ENCODE results near the gene MGME1. TPM values are rescaled to one million over a fixed set of nuclear protein-coding genes. Genes with fewer than 3 reads are reported as not detected.

The MGME1 gene
- total and polyA plus RNA-seq, 2 of the 13 experiments (the other 11 are each of a cell fraction or from before 2014, with no cell fraction given): 36.7 to 66.6 TPM

DNA sequence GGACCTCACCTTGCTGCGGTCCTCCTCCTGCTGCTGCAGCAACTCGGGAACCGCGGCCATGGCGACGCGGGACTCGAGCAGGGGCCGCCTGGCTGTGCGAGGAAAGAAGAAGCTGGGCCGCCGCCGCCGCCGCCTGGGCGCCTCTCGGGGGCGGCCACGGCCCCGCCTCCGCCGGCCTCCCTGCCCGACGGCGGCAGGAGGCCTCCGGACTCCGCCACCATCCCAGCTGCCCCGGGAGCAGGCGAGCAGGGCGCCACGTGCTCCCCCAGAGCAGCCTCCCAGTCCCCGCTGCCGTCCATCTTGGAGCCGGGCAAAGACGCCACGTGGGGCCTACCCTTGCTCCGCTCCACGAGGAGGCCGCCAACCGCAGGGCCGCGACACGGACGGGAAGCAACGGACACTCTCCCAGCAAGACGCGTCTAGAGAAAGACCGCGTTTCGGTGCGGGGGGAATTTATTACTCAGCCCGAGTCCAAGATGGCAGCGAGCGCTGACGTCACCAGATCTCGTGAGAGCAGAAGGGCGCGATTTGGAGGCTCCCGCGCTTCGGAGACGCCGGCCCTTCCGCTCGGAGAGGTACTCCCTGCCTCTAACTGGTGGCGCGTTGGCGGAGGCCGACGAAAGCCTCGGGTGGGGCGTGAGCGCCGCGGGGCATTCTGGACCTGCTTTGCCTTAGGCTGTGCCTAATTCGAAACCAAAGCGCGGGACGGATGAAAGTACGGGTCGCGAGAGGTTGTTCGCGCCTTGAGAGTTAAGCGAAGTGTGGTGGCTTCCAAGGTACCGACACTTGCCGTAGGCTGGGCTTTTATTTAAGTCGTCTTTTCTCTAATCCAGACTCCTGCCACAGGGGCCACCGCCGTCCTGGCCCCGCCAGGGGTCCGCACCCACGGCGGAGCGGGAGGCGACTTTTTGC is at the start of gene MGME1, which contains the start of gene SNX5 (continued):
- TF ChIP-seq WIZ (CRISPR knock-in tag; IDR thresholded peaks at IDR 0.05) (peak; percentile 98), TCF7L2 (IDR thresholded peaks at IDR 0.05; ENCODE audit: low read depth, low read length) (no peak), FOXM1 (CRISPR knock-in tag; IDR thresholded peaks at IDR 0.05) (peak; percentile 97), MAFK (conservative IDR thresholded peaks at IDR 0.05 in 1 of 2, IDR thresholded peaks at IDR 0.05 in 1 of 2; ENCODE audit: low read length in 2 of 2) (peak; percentile 11 to 70; a peak in 3 of 4 replicates), SOX5 (CRISPR knock-in tag; IDR thresholded peaks at IDR 0.05; ENCODE audit: borderline replicate concordance) (peak; percentile 78), REXO4 (CRISPR knock-in tag; IDR thresholded peaks at IDR 0.05; ENCODE audit: borderline replicate concordance) (peak; percentile 76), ETV5 (CRISPR knock-in tag; IDR thresholded peaks at IDR 0.05; ENCODE audit: borderline replicate concordance) (peak; percentile 97), ZNF614 (CRISPR knock-in tag; IDR thresholded peaks at IDR 0.05; ENCODE audit: borderline replicate concordance) (peak; percentile 76; the same call in 1 of the 2 replicates), CBFB (CRISPR knock-in tag; IDR thresholded peaks at IDR 0.05) (peak; percentile 98), AGO1 (IDR thresholded peaks at IDR 0.05; ENCODE audit: low read depth, low read length, poor library complexity, severe bottlenecking) (peak; percentile 91), CEBPG (CRISPR knock-in tag; IDR thresholded peaks at IDR 0.05) (peak; percentile 64), MYC (CRISPR knock-in tag; IDR thresholded peaks at IDR 0.05; ENCODE audit: borderline replicate concordance) (peak; percentile 100)
- TF ChIP-seq, protein P1, sequence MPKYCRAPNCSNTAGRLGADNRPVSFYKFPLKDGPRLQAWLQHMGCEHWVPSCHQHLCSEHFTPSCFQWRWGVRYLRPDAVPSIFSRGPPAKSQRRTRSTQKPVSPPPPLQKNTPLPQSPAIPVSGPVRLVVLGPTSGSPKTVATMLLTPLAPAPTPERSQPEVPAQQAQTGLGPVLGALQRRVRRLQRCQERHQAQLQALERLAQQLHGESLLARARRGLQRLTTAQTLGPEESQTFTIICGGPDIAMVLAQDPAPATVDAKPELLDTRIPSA (CRISPR knock-in tag; IDR thresholded peaks at IDR 0.05; ENCODE audit: borderline replicate concordance): no peak
- TF ChIP-seq, protein P2, sequence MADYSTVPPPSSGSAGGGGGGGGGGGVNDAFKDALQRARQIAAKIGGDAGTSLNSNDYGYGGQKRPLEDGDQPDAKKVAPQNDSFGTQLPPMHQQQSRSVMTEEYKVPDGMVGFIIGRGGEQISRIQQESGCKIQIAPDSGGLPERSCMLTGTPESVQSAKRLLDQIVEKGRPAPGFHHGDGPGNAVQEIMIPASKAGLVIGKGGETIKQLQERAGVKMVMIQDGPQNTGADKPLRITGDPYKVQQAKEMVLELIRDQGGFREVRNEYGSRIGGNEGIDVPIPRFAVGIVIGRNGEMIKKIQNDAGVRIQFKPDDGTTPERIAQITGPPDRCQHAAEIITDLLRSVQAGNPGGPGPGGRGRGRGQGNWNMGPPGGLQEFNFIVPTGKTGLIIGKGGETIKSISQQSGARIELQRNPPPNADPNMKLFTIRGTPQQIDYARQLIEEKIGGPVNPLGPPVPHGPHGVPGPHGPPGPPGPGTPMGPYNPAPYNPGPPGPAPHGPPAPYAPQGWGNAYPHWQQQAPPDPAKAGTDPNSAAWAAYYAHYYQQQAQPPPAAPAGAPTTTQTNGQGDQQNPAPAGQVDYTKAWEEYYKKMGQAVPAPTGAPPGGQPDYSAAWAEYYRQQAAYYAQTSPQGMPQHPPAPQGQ (CRISPR knock-in tag; IDR thresholded peaks at IDR 0.05; ENCODE audit: borderline replicate concordance): peak; percentile 64; the same call in 1 of the 2 replicates
- TF ChIP-seq, protein P3, sequence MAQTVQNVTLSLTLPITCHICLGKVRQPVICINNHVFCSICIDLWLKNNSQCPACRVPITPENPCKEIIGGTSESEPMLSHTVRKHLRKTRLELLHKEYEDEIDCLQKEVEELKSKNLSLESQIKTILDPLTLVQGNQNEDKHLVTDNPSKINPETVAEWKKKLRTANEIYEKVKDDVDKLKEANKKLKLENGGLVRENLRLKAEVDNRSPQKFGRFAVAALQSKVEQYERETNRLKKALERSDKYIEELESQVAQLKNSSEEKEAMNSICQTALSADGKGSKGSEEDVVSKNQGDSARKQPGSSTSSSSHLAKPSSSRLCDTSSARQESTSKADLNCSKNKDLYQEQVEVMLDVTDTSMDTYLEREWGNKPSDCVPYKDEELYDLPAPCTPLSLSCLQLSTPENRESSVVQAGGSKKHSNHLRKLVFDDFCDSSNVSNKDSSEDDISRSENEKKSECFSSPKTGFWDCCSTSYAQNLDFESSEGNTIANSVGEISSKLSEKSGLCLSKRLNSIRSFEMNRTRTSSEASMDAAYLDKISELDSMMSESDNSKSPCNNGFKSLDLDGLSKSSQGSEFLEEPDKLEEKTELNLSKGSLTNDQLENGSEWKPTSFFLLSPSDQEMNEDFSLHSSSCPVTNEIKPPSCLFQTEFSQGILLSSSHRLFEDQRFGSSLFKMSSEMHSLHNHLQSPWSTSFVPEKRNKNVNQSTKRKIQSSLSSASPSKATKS (CRISPR knock-in tag; IDR thresholded peaks at IDR 0.05): peak; percentile 95
- TF ChIP-seq, protein P4, sequence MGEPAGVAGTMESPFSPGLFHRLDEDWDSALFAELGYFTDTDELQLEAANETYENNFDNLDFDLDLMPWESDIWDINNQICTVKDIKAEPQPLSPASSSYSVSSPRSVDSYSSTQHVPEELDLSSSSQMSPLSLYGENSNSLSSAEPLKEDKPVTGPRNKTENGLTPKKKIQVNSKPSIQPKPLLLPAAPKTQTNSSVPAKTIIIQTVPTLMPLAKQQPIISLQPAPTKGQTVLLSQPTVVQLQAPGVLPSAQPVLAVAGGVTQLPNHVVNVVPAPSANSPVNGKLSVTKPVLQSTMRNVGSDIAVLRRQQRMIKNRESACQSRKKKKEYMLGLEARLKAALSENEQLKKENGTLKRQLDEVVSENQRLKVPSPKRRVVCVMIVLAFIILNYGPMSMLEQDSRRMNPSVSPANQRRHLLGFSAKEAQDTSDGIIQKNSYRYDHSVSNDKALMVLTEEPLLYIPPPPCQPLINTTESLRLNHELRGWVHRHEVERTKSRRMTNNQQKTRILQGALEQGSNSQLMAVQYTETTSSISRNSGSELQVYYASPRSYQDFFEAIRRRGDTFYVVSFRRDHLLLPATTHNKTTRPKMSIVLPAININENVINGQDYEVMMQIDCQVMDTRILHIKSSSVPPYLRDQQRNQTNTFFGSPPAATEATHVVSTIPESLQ (CRISPR knock-in tag; conservative IDR thresholded peaks at IDR 0.05): no peak
- TF ChIP-seq, protein P5, sequence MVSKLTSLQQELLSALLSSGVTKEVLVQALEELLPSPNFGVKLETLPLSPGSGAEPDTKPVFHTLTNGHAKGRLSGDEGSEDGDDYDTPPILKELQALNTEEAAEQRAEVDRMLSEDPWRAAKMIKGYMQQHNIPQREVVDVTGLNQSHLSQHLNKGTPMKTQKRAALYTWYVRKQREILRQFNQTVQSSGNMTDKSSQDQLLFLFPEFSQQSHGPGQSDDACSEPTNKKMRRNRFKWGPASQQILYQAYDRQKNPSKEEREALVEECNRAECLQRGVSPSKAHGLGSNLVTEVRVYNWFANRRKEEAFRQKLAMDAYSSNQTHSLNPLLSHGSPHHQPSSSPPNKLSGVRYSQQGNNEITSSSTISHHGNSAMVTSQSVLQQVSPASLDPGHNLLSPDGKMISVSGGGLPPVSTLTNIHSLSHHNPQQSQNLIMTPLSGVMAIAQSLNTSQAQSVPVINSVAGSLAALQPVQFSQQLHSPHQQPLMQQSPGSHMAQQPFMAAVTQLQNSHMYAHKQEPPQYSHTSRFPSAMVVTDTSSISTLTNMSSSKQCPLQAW (CRISPR knock-in tag; IDR thresholded peaks at IDR 0.05): peak; percentile 95
- TF ChIP-seq, protein P6, sequence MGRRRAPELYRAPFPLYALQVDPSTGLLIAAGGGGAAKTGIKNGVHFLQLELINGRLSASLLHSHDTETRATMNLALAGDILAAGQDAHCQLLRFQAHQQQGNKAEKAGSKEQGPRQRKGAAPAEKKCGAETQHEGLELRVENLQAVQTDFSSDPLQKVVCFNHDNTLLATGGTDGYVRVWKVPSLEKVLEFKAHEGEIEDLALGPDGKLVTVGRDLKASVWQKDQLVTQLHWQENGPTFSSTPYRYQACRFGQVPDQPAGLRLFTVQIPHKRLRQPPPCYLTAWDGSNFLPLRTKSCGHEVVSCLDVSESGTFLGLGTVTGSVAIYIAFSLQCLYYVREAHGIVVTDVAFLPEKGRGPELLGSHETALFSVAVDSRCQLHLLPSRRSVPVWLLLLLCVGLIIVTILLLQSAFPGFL (CRISPR knock-in tag; IDR thresholded peaks at IDR 0.05): peak; percentile 23; the same call in 1 of the 2 replicates

Data from HepG2 (cell line).